ENCODE data around the gene AFF3.

Gene AFF3

DNA sequence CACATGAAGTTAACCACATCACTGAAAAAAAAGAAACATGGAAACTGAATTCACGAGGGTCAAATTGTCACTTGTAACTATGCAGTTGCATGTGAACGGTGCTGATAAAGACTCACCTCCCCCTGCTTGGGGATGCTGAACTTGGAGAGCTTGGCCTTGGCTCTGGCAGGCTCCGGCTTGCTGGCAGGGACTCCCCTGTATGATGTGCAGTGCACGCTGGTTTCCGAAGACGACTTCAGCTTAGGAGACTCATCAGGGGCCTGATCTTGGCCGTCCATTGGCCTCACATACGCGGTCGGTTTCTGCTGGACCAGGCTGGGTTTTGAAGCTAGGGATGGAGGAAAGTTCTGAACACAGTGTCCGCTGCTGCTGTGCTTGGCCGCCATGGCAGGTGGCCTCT lies 135.9 kb downstream of the AFF3 start:
- DNase-seq = no peak

DNA sequence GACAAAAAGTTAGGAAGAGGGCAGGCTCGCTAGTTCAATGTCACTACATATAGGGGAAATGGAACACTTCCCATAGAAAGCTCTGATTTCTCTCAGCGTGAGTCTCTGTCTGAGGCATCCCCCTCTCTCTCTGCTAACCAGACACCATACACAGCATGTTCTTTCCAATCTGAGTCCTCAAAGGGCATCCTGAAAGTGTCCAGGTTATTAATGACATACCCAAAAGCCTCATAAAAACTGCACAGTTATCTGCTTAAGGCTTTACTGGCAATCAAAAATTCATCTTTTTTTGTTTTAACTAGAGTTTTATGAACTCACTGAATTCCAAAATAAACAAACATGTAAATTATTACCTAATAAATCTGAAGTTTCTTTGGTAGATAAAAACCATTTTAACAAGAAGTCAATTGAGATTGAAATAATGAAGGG lies 137.4 kb downstream of the AFF3 start:
- no peak for DNase-seq

DNA sequence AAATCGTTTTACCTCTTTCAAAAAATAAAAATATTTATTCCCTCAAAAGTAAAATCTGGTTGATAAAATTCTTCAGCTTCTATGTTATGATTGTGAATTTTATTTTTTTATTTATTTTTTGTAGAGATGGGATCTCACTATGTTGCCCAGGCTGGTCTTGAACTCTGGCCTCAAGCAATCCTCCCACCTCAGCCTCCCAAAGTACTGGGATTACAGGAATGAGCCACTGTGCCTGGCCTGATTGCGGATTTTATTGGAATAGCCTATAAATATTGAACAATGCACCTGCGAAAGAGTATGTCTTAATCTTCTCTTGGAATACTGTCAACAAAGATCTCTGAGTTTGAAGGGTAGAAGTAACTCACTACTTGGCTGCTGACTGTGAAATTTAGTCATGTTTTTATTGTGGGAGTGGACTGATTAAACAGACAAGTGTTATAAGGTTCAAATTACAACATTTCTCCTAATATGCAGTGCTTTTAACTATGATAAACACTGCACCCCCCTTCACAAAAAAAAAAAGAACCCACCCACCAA lies 138.0 kb downstream of the AFF3 start:
- no peak for DNase-seq

DNA sequence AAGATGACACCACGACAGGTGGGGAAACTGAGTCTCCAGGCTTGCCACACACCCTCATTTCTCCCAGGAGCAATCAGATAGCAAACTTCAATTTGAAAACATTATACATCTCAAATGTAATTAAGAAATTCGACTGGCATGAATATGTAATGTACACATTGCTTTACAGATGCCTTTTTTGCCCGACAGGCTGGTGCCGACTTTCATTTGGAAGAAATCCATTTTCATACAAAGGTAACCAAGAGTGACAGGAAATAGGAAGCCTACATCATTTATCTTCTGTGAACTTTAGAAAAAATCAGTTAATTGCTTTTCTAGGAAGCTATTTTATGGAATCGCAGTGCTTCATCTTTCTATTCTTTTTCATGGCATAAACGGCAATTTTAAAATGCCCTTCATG lies 140.3 kb downstream of the AFF3 start:
- DNase-seq = no peak

DNA sequence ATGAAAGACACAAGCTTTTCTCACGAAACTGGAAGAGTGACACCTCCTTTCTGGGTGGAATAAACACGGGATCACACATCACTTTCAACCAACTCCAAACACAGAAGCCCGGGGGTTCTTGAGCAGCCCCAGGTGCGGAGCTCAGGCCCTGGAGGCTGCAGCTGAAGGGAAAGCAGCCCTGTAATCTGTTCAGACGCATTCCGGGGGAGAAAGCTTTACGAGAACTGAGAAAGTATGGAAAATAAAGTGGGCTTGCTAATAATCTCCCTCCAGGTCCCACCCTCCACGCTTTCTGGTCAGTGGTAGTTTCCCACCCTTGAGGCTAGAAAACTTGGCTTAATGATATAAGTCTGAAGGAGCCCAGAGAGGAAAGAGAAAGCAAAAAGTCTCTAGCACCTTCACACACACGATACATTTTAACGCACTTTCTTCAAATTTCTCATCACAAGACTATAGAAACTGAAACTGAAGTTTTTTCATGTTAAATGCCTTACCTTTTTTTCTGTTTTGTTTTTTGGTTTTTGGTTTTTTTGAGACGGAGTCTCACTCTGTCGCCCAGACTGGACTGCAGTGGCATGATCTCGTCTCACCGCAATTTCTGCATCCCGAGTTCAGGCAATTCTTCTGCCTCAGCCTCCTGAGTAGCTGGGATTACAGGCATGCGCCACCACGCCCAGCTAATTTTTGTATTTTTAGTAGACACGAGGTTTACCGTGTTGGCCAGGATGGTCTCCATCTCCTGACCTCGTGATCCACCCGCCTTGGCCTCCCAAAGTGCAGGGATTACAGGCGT lies 141.3 kb downstream of the AFF3 start:
- DNase-seq = no peak

DNA sequence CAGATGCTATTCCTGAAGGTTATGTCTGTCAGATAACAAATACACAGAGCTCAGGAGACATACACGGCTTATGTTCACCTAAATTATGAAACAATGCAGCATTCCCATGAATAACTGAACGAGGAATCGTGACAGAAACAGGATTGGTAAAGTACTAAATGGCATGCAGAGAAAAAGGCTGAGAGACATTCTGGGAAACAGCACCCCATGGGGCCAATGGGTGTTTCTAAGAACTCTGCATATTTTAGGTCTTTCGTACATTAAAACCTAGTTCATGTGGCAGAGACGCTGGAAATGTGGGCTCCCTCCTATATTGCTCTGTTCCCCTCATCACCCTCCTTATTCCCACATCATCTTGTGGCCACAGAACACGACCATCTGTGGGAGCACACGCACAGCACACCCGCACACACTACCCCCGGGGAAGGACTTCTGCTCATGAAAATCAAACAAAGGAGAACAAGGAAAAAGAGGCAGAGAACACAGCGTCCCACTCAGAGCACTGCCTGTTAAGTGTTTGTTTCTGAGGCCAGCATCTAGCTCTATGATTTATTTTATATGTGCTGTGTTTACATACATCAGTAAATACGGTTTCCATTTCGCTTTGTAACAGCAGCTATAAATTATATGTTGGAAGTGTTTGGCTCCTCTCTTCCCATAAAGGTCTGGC lies 143.6 kb downstream of the AFF3 start:
- no peak for DNase-seq

DNA sequence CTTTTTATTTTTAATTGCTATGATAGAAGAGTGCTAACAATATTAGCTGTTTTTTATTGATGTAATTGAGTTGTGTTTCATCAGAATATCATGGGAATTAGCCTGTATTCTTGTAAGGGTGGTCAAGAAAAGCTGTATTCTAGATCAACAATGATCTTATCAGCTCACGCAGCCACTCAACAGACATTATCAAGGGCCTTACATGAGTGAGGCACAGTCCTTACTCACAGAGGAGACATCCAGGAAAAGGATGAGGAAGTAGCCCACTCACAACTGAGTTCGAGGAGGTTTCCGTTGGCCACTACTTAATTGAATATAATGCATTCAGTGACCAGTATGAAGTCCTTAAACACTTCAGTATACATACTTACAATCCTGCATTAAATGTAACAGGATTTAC lies 152.5 kb downstream of the AFF3 start:
- no peak for DNase-seq

DNA sequence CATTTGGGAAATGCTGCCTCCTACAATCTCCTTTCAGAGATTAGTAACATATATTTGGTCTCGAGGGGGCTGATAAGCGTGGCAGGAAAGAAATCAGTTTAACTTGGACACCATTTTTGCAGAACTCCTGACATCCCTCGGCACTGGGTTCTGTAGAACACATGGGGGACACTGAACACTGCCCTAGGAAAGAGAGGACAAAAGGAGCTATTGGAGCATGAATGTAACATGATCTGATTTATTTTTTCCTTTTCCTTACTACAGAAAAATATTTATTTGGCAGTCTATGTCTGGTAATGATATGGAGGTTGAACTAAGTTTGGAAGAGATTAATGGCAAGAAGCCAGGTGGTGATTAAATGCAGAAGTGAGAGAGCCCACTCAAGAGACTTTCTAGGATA lies 153.8 kb downstream of the AFF3 start:
- DNase-seq = no peak

DNA sequence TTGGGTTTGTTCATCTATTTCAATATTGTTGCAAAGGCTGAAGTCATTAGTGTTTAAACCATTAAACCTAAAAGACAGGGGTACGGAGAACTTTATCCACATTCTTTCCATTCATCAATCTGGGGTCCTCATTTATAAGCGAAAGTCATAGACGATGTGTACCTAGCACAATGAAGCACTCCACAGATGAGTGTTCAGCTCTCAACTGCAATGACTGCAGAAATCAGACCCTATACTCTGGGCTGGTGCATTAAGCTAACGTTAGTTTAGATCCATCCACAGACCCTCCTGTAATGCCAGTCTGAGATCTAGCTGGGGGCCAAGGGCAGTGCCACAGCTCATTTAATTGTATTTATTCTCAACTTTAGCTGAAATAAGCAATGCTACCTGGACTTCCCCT lies 155.2 kb downstream of the AFF3 start:
- DNase-seq = no peak

DNA sequence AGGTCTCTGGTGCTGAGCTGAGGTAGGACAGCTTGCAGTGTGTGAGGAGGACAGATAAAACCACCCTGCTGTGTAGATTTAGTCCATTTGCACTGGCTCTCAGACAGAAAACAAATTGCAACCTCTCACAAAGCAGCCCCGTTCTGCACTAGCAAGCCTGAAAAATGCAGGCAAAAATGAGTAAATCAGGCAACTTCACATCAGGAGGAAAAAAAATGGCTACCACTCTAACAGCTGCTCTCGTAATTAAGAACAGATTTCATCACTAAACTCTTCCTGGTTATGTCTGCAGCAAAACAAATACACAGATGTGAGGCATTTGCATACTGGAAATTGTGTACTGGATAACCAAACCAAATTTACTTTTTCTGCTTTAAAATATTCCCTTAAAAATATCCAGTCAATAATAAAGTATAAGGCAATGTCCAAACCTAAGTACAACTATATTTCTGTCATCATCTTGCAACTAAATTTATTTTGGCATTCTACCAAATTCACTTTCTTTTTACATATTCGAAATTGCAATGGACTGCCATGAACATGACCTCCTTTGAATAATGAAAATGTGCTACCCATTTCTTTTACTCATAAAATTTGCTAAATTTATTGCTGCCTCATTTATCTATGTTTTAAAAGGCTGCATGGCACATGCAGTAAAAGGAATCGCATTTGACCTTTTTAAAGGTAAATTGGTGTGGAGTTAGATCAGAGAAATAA lies 157.4 kb downstream of the AFF3 start:
- no peak for DNase-seq

DNA sequence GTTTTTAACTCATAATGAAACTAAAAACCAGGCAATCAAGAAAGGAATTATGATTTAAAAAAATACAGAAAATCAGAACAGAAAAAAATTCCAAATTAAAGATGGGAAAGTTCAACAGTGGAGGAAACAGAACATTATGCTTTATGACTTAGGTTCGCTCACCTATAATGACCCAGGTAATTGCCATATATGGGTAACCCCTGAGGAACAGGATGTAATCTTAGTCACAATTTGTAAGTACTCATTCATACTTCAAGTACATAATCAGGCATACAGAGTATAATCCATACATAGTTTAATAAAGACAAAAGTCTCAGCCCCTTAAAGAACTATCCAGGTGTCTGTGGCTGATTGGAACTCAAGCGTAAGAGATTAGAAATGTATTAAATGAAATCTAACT lies 159.6 kb downstream of the AFF3 start:
- DNase-seq = no peak

DNA sequence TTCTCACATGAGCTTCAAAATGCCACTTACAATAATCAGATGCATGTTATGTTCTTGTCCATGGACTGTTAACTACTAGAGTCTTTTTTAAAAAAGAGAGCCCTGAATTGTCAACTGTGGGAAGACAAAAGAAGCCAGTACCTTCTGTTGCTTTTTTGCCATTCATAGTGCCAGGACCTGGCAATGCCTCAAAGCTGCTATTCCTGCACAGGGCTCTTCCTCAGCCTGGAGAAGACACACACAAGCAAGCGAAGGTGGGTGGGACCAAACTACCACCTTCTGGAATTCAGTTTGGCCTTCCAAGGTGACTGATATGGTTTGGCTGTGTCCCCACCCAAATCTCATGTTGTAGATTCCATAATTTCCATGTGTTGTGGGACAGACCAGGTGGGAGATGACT lies 160.6 kb downstream of the AFF3 start:
- DNase-seq = no peak

DNA sequence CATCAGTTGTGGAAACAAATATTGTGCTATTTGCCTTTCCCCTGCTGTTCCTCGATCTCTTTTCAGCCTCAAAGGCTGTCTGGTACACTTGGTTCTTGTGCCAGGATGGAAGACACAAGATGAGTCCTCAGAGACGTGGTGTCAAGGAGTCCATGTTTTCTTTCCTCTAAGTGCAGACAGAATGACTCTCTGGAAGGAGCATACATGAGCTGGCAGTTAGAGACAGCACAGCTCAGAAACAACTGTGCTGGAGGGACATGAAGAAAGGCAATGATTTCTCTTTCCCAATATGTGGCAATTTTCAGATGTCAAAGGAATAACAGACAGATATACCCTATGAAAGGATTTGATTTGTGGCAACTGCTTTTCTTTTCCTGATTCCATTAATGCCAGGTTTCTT lies 162.2 kb downstream of the AFF3 start:
- DNase-seq = no peak

DNA sequence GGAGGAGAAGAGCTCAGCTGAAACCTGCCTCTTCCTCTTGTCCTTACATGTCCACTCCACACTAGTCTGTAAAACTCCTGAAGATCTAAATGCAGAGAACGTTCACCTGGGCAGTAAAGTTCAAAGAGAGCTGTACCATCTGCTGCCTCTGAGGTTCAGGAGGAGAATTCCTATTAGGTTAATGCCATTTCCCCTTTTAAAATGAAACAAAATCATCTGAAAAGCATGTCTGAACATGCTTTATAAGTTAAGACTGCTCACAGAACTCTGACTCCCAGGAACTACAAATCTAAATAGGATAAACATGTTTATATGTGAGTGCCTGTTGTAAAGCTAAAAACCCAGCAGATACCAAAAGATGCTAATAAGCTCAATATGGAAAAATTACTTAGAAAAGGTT lies 164.4 kb downstream of the AFF3 start:
- DNase-seq = no peak

DNA sequence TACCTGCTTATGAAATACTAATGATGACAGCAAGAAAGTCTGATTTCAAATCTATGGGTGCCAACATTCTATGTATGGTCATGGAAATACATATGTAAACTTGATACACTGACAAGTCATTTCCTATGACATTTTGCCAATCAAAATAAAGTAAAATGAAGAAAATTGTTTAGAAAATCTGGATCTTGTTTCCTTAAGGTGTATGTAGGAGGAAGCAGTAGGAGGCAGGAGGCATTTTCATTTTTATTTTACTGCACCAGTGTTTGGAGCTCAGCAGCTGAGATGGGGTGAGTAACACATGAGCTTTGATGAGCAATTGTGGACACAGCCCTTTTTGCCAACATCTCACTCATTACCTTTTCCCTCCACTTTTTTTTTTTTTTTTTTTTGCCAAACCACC lies 167.0 kb downstream of the AFF3 start:
- DNase-seq = no peak

DNA sequence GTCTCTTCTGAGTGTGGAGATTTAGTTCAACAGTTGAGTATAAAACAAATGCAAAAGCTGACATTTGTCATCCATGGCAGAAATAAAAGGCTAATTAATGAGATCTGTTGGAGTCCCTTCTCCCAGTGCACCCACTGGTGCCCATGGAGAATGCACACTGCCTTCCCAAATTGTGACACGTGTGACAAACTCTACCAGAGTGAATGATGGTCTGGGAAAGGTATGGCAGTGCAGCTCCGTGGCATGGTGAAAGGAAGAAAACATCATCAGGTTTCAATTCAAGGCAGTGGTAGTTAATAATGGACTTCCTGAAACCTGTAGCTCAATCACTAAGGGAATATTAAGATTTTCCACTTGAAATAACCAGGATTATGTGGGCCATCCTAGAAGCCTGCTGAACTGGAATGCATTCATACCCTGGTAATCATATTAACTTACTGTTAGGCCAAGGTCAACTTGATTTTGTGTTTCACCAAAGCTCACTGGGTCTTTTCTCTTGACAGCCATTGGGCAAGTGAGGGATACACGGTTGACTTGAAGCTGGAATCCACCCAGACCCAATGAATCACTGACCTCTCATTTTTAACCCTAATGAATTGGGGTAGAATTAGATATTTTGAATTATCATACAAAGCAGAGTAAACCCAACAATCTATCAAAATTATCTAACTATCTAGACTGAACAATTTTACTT lies 167.6 kb downstream of the AFF3 start:
- DNase-seq = no peak

DNA sequence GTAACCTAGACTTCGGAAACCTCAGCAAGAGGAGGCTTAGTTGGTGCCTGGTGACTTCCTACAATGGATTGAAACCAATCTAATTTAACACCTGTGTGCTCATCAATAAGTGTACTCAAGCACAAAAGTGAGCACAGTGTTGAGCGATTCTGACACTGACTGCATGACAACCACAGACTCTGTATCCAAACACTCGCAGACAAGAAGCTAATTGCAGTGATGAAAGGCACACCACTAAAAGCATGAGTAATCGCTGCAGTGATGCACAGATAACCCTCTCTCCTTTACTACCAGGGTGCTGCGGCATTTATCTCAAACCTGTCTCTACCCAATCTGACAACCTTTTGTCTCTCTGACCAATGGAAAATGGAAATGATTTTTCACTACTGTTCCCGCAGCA lies 168.1 kb downstream of the AFF3 start:
- DNase-seq = no peak

DNA sequence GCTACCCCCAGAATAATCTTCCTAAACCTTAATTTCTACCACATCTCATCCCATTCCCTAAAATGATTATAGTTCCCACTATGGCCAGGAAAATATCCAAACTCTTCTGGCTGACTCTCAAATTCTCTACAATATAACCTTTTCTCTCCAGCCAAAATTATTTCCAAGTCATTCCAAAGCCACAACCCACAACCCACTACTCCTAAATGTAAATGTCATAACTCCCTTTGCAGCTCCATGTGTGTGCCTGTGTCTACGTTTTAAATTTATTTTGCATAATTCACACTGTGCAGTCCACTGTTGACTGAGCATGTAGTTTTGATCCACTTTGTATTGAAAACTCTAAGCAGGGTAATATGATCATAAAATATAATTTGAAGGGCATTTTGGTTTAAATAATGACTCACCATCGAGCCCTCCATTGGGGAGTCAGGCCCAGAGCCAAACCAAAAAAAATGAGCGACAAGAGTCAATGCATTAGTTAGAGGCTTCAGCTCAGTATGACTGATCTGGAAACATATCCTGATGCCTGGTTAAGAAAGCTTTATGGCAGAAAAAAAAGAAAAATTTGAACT lies 171.0 kb downstream of the AFF3 start:
- no peak for DNase-seq

DNA sequence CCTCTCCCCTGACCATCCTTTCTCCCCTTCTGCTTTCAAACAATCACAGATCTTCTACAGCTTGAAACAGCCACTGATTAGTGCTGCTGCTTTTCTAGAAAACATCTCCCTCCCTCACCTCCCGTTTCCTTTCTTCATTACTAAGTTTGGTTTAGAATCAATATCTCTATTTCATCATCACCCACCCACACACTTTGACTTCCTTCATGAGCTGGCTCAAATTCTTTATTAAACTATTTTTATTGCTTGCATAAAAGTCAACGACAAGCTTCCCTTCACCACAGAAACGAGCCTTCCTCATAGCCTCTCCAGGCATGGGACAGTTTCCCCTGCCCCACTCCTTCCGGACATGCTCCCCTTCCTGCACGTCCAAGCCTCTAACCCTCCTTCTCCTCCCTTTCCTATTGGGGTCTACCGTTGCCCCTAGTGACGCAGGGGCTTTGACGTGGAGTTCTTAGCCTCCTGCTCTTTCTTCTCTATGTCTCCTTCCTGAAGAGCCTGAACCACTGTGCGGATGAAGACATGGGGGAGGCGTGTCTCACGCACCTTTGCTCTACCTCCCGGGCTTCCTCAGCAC lies 172.0 kb downstream of the AFF3 start:
- DNase-seq = no peak

DNA sequence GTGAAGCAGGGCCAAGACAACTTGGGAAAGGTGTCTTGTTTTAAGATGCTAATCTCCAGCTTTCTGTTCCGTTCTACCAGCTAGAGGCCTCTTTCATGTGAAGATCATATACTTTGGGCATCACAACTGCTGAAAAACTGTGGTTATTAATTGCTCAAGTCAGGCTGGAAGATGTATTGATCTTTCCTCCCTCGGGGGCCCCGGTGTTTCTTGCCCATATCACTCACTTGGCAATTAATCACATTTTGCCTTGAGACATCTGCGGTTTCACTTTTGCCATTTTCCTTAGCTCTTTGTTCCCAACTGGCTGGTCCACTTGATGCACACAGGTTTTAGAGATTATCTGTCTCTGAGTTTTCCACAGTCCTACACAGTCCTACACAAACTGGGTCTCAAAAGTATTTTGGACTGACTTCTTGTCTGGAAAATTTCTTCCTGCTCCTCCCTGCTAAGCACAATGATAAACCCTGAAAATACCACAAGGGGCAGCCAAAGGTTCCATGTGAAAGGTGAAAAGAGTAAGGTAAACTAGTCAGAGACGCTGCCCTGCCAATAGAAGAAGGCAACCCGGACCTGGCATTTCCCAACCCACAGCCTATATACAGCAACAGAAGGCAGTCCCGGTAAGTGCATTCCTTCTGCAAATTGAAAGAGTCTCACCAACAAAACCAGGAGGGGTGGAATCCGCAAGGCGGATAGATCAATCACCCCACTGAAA lies 181.0 kb downstream of the AFF3 start:
- DNase-seq = no peak

DNA sequence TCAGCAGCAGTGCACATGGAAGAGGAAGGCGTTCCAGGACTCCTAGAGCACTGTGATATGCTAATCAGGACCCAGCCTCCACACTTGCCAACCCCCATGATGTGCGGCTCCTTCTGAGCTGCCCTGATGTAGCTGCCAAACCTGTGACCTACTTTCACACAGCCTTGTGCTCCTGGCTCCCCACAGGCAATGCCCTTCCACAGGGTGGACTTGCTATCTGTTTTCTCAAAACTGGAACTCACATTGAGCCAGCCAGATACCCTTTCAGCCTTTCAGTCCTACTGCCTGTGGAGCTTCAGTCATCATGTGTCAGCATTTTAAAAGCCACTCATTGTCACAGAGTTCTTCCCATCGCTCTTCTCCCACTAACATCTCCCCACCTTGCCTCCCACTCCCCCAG lies 181.6 kb downstream of the AFF3 start:
- DNase-seq = no peak

DNA sequence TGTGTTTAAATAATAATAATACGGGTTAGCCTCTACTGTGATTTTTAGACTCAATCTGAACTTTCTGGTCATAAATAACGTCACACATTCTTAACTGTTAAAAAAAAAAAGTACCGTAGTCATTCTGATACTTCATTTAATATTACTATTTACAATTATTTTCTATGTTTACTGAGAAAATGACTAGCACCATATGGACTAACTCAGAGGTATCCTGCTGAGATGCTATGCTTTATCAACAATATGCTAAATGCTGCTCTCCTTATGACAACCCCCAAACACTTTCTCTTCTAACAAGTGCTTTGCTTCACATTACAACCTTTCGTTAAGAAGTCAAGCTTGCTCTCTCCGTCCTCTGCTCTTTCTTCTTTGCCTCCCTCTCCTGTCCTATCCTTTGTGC lies 182.1 kb downstream of the AFF3 start:
- no peak for DNase-seq

Data from NK-92 treated with Interleukin-12 subunit alpha and Interleukin-12 subunit beta, amount 100 ng/mL, for 24 hours (cell line).